GM21723 (cell line): ENCODE data around the gene FFAR1.
"Not testable (repeated sequence)": the region's sequence is repeated elsewhere in the genome, so short reads cannot be mapped to it uniquely, and the experiment has no call there.

Experiments used
- ATAC-seq: cut with Tn5 transposase; IDR thresholded peaks from one replicate; pipeline ENCODE4 v1.9.1; 2021; ENCODE audit warnings: mild to moderate bottlenecking, moderate library complexity; ENCODE audit not compliant: unreplicated experiment

The FFAR1 gene

GRCh38 chr19:35359395-35359794 is 11.7 kb downstream of the FFAR1 start:
- ATAC-seq: not testable (repeated sequence)

DNA sequence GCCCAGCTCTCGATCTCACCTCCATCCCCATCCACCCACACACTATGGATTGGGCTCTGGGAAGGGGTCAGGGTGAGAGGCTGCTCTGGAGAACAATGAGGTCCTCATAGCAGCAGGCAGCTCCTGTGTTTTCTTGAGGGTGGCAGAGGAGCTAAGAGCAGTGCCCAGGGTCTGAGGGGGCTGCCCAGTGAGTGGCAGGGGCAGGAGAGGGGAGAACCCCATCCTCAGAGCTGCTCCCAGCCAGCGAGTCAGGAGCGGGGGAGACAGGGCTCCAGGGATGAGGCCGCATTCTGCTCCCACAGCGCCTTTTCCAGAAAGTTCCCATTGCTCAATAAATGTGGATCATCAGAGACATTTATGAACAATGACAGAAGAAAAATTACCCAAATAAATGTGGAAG is 12.4 kb downstream of the FFAR1 start:
- not testable (repeated sequence) for ATAC-seq

GRCh38 chr19:35360880-35361420 is 13.2 kb downstream of the FFAR1 start:
- ATAC-seq: no peak

- ATAC-seq: no peak
These were observed 14.7 kb downstream of the FFAR1 start for GRCh38 chr19:35362261-35363000.

DNA sequence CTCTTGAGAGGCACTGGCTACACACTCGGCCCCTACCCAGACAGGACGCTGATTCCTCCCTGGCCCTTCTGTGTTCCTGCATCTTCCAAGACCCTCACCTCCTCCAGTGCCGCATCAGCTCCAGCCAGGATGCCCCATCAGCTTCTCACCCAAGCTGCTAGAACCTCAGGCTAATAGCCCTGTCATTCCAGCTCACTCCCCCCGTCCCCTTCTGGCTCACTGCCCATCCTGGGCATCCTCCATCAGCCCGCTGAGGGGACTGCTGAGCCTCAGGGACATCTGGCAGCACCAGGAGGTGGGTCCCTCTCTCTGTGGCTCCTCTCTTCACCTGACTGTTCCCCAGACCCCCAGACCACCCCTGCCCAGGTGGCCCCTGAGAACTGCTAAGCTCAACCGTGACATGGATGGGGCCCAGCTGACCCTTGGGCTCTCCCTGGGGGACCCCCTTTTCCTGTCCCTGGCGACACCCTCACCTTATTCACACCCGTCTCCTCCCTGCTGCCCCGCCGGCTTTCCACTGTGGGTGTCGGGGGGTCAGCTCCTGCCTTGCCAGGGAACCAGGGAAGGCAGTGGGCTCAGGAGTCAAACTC is 15.4 kb downstream of the FFAR1 start:
- ATAC-seq: no peak

GRCh38 chr19:35363711-35364425 is 16.2 kb downstream of the FFAR1 start:
- no peak for ATAC-seq

- ATAC-seq: no peak
These were observed 17.6 kb downstream of the FFAR1 start for GRCh38 chr19:35365303-35365702.

DNA sequence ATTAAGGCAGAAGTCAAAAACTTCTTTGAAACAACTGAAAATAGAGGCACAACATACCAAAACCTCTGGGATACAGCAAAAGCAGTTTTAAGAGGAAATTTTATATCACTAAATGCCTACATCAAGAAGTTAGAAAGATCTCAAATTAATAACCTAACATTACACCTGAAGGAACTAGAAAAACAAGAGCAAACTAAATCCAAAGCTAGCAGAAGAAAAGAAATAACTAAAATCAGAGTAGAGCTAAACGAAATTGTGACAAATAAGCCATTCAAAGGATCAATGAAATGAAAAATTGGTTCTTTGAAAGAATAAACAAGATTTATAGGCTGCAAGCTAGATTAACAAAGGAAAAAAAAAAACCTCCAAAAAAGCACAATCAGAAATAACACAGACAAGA is 20.7 kb downstream of the FFAR1 start:
- no peak for ATAC-seq

GRCh38 chr19:35369522-35369921 is 21.8 kb downstream of the FFAR1 start:
- no peak for ATAC-seq

GRCh38 chr19:35370722-35371121 is 23.0 kb downstream of the FFAR1 start, which contains the start of gene GPR42:
GPR42 (plus strand) TSS chr19:35371068; CDS start chr19:35371360, 292 bp downstream.
- ATAC-seq: no peak

- no peak for ATAC-seq
These were observed 25.8 kb downstream of the FFAR1 start for GRCh38 chr19:35373492-35373891.

DNA sequence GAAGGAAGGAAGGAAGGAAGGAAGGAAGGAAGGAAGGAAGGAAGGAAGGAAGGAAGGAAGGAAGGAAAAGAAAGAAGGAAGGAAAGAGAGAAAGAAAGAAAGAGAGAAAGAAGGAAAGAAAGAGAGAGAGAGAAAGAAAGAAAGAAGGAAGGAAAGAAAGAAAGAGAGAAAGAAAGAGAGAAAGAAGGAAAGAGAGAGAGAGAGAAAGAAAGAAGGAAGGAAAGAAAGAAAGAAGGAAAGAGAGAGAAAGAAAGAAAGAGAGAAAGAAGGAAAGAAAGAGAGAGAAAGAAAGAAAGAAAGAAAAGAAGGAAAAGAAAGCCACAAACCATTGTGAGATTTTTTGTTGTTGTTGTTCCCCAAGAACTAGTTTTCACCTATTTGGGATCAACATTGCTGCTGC is 26.3 kb downstream of the FFAR1 start:
- ATAC-seq: not testable (repeated sequence)

- no peak for ATAC-seq
These were observed 28.0 kb downstream of the FFAR1 start for GRCh38 chr19:35375505-35376307.

DNA sequence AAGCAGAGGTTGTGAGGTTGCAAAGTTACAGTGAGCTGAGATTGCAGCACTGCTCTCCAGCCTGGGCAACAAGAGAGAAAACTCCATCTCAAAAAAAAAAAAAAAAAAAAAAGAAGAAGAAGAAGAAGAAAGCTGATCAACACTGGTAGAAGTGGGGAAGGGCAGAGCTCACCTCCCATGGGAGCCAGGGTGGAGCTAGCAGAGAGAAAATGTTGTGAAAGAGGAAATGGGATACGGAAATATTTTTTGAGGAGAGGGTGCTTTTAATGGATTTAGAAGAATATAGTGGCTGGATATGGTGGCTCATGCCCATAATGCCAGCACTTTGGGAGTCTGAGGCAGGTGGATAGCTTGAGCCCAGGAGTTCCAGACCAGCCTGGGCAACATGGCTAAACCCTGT is 30.0 kb downstream of the FFAR1 start:
- no peak for ATAC-seq

DNA sequence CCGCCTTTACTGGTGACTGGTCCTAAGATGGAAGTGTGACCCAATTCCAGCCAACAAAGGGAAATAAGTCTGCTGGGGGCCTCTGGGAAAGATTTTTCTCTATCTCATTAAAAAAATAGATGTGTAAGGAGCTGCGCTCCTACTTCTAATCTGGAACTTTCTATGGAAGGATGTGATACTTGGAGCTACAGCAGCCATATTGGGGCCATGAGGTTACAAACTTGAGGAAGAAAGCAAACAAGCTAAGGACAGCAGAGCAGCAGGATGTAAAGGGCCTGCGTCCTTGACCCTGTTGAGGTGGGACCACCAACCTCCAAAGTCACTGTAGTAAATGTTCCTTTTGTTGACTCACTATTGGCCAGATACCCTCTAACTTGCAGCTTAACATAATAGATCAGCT is 30.7 kb downstream of the FFAR1 start:
- no peak for ATAC-seq

- not testable (repeated sequence) for ATAC-seq
These were observed 31.8 kb downstream of the FFAR1 start for GRCh38 chr19:35379545-35379944.

- no peak for ATAC-seq
These were observed 32.3 kb downstream of the FFAR1 start for GRCh38 chr19:35379992-35380391.

DNA sequence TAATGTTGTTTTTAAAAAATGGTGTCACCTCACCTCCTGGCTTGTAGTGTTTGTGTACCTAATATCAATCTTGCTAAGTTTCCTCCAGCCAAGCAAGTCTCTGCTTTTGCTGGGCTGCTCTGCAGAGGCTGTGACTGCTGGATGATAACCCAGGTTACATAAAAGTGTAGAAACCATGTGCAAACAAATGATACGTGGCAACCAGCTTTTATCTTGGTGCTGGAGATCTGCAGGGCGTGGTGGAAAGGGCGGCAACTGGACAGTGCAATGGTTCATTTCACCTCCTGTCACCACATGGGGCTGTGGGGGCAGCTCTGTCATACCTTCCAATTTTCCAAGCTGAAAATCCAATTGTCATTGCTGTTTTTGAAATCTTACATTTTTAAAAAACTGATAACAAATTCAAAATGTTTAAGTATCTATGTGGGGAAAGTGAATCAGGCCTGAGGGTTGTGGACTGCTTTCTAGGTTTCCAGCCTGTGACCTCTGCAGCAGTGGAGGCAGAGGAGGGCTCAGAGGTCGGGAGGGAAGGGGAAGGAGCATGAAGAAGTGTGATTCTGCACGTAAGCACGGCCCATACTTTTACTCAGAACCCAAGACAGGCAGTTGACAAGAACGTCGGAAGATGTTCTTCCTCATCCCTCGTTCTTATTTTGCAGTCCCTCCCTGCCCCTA is 32.9 kb downstream of the FFAR1 start:
- ATAC-seq: no peak

- no peak for ATAC-seq
These were observed 33.6 kb downstream of the FFAR1 start for GRCh38 chr19:35381318-35381717.

- no peak for ATAC-seq
These were observed 34.2 kb downstream of the FFAR1 start for GRCh38 chr19:35381926-35382325.
